ENCODE data around the gene SLC22A31.

The SLC22A31 gene

GRCh38 chr16:89243664-89244063 is 43.3 kb upstream of the SLC22A31 start:
- H3K4me3 ChIP-seq (ENCODE audit: low read depth, low read length): no peak overlapping the region
- DNase-seq (ENCODE audit: low read depth): no peak
- TF ChIP-seq CTCF (conservative IDR thresholded peaks at IDR 0.05; ENCODE audit: low read depth, low read length): no peak

- DNase-seq (ENCODE audit: low read depth): no peak
- H3K4me3 ChIP-seq (ENCODE audit: low read depth, low read length): no peak overlapping the region
- no peak for TF ChIP-seq CTCF (conservative IDR thresholded peaks at IDR 0.05; ENCODE audit: low read depth, low read length)
Observed at GRCh38 chr16:89242795-89243200, 42.5 kb upstream of the SLC22A31 start.

- TF ChIP-seq CTCF (conservative IDR thresholded peaks at IDR 0.05; ENCODE audit: low read depth, low read length): no peak
- peak overlapping the region; percentile 75 for H3K4me3 ChIP-seq (ENCODE audit: low read depth, low read length)
- DNase-seq (ENCODE audit: low read depth): peak; percentile 82
Observed at GRCh38 chr16:89241187-89242007, 41.1 kb upstream of the SLC22A31 start.

- no peak for TF ChIP-seq CTCF (conservative IDR thresholded peaks at IDR 0.05; ENCODE audit: low read depth, low read length)
- no peak for DNase-seq (ENCODE audit: low read depth)
- H3K4me3 ChIP-seq (ENCODE audit: low read depth, low read length): no peak overlapping the region
Observed at GRCh38 chr16:89237733-89238132, 37.4 kb upstream of the SLC22A31 start.

- no peak for TF ChIP-seq CTCF (conservative IDR thresholded peaks at IDR 0.05; ENCODE audit: low read depth, low read length)
- no peak overlapping the region for H3K4me3 ChIP-seq (ENCODE audit: low read depth, low read length)
- DNase-seq (ENCODE audit: low read depth): no peak
Observed at GRCh38 chr16:89233678-89234490, 33.5 kb upstream of the SLC22A31 start.

GRCh38 chr16:89232107-89232506 is 31.8 kb upstream of the SLC22A31 start:
- DNase-seq (ENCODE audit: low read depth): no peak
- no peak for TF ChIP-seq CTCF (conservative IDR thresholded peaks at IDR 0.05; ENCODE audit: low read depth, low read length)
- no peak overlapping the region for H3K4me3 ChIP-seq (ENCODE audit: low read depth, low read length)
